ENCODE measurements around the gene SLC22A3. TPM values are rescaled to one million over a fixed set of nuclear protein-coding genes. Genes with fewer than 3 reads are reported as not detected.

SLC22A3 gene
- total RNA-seq, 4 donors from 2014 or later = 11.8 to 31.0 (median 22.3) TPM

DNA sequence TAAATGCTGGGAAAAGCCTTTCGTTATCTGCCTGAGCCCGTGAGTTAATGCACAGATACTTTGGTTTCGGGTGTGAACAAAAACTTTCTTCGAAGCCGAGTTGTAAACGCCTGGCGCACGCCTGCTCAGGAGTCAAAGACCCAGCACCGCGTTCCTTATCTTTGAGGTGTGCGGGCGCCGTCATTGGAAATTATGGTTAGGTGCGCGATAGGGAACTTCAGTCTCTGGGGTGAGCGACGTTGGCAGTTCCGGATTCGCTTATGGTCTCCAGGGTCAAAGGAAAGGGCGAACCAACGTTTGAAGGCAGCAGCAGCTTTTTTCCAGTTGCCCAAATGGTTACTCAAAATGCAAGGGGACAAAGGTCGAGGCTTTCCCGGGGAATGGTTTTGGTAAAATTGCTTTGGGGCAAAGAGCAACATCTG lies 853 bp downstream of the SLC22A3 start:
- H3K4me1 ChIP-seq = peaks cover 0 to 60% (median 5%) of the 10 kb centered on the region in 3 donors
- H3K4me3 ChIP-seq = peak overlapping the region; percentile 77 to 78
- ATAC-seq = peak; percentile 2
- H3K27ac ChIP-seq = peak overlapping the region; percentile 67 to 91 (median 85)
- peaks cover 19% of the 10 kb centered on the region for H3K27me3 ChIP-seq
- 4 to 10% methylated on average over 6 to 9 of the region's 23 CpGs for WGBS, 2 donors (ENCODE audit: low coverage in 1 of 2)
- no peaks in the 10 kb centered on the region for H3K9me3 ChIP-seq
- TF ChIP-seq, protein P1, sequence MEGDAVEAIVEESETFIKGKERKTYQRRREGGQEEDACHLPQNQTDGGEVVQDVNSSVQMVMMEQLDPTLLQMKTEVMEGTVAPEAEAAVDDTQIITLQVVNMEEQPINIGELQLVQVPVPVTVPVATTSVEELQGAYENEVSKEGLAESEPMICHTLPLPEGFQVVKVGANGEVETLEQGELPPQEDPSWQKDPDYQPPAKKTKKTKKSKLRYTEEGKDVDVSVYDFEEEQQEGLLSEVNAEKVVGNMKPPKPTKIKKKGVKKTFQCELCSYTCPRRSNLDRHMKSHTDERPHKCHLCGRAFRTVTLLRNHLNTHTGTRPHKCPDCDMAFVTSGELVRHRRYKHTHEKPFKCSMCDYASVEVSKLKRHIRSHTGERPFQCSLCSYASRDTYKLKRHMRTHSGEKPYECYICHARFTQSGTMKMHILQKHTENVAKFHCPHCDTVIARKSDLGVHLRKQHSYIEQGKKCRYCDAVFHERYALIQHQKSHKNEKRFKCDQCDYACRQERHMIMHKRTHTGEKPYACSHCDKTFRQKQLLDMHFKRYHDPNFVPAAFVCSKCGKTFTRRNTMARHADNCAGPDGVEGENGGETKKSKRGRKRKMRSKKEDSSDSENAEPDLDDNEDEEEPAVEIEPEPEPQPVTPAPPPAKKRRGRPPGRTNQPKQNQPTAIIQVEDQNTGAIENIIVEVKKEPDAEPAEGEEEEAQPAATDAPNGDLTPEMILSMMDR (IDR thresholded peaks at IDR 0.05) = no peak
- TF ChIP-seq EP300 (IDR thresholded peaks at IDR 0.05) = no peak
- TF ChIP-seq POLR2AphosphoS5 (IDR thresholded peaks at IDR 0.05) = no peak
- TF ChIP-seq POLR2A (IDR thresholded peaks at IDR 0.05) = no peak
- H3K36me3 ChIP-seq = no peaks in the 10 kb centered on the region

DNA sequence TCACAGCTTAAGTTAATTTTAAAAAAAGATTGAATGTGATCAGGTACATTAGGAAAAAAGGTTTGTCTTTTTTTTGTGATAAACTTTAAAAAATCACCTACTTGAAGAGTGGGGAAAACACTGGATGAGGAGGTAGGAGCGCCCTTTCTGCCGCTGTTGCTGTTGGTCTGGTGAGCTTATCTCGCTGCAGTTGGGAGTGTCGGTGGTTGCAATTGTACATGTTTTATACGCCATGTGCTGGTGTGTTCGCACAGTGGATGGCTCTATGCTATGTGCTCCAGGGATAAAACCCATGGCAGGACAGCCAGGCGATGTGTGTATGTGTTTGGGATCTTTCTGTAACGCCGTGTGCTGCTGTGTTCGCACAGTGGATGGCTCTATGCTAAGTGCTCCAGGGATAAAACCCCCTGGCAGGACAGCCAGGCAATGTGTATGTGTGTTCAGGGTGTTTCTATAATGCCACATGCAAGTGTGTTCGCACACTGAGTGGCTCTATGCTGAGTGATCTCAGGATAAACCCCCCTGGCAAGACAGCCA lies 1.7 kb downstream of the SLC22A3 start:
- Histone ChIP-seq H3K4me1 (peaks cover 0 to 64% (median 5%) of the 10 kb centered on the region in 3 donors), H3K27ac (peak overlapping the region in 2 of 4 donors; percentile 86 to 91), H3K36me3 (no peaks in the 10 kb centered on the region), H3K27me3 (peaks cover 19% of the 10 kb centered on the region), H3K9me3 (no peaks in the 10 kb centered on the region), H3K4me3 (peak overlapping the region; percentile 77 to 78)
- TF ChIP-seq, protein P1 (IDR thresholded peaks at IDR 0.05) = no peak
- TF ChIP-seq POLR2A (IDR thresholded peaks at IDR 0.05) = no peak
- no peak for TF ChIP-seq POLR2AphosphoS5 (IDR thresholded peaks at IDR 0.05)
- no peak for TF ChIP-seq EP300 (IDR thresholded peaks at IDR 0.05)
- ATAC-seq = no peak
- 80% methylated on average over 2 to 8 of the region's 11 CpGs for WGBS, 2 donors (ENCODE audit: low coverage in 1 of 2)

DNA sequence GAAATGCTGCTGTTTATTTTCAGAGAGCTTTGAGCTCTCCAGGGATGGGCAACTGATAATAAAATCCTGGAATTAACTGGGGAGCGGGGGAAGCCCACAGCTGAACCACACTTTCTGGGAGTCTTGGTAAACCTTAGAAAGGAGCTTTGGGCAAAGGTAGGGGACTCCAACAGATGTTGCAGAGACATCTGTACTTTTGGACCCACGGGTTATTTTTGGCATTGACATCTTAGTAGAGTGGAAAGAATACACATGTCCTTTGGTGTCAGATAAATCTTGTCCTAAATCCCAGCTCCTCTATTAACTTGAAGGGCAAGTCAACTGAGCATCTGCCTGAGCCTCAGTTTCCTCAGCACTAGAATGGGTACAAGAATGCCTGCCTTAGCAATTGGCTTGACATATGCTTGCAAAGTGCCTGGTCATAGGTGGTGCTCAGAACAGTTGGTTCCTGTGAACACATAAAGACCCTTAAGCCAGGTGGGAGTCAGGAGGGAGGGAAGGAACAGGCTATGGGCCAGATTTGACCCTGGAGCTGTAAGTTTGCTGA lies 5.8 kb downstream of the SLC22A3 start:
- Histone ChIP-seq H3K9me3 (no peaks in the 10 kb centered on the region), H3K27me3 (peaks cover 4% of the 10 kb centered on the region), H3K27ac (peak overlapping the region in 1 of 4 donors; percentile 52), H3K36me3 (no peaks in the 10 kb centered on the region), H3K4me1 (peaks cover 0 to 64% (median 5%) of the 10 kb centered on the region in 3 donors), H3K4me3 (no peak overlapping the region)
- ATAC-seq = no peak
- 63 to 79% methylated on average over 2 of the region's 2 CpGs for WGBS, 2 donors (ENCODE audit: low coverage in 1 of 2)
- no peak for TF ChIP-seq EP300 (IDR thresholded peaks at IDR 0.05)
- TF ChIP-seq POLR2AphosphoS5 (IDR thresholded peaks at IDR 0.05) = no peak
- TF ChIP-seq, protein P1 (IDR thresholded peaks at IDR 0.05) = no peak
- no peak for TF ChIP-seq POLR2A (IDR thresholded peaks at IDR 0.05)

DNA sequence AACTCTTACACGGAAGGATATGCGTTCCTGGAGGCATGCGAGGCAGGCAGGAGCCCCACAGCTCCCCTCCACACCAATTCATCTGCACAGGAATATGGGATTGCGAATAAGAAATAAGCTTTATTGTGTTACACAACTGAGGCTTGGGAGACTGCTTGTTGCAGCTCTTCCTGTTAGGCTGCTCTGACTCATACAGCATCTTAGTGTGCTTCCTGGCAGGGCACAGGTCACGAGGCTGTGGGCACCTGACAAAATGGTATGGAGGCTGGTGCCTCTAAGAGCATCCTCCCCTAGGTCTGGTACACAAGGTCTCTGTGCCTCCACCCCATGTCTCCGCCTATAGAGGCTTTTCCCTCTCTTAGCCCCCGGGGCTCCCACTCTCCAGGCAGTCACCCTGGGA lies 6.8 kb downstream of the SLC22A3 start:
- 86 to 92% methylated on average over 2 to 4 of the region's 7 CpGs for WGBS, 2 donors (ENCODE audit: low coverage in 1 of 2)
- H3K4me3 ChIP-seq = no peak overlapping the region

More for the DNA sequence above, 6.8 kb downstream of the SLC22A3 start:
- no peaks in the 10 kb centered on the region for H3K36me3 ChIP-seq
- peaks cover 0 to 55% (median 0%) of the 10 kb centered on the region in 3 donors for H3K4me1 ChIP-seq
- no peak overlapping the region for H3K27ac ChIP-seq
- no peaks in the 10 kb centered on the region for H3K27me3 ChIP-seq
- TF ChIP-seq POLR2A (IDR thresholded peaks at IDR 0.05) = no peak
- TF ChIP-seq, protein P1 (IDR thresholded peaks at IDR 0.05) = no peak
- TF ChIP-seq EP300 (IDR thresholded peaks at IDR 0.05) = no peak
- no peak for TF ChIP-seq POLR2AphosphoS5 (IDR thresholded peaks at IDR 0.05)
- ATAC-seq = peak; percentile 14
- no peaks in the 10 kb centered on the region for H3K9me3 ChIP-seq

Data from gastroesophageal sphincter (tissue), 4 donors.